Measurements from ENCODE around the gene SLC7A14. TPM values are rescaled to one million over a fixed set of nuclear protein-coding genes. Genes with fewer than 3 reads are reported as not detected.

Gene SLC7A14
- total and polyA plus RNA-seq, 2 of the 4 experiments (the other 2 are of a cell fraction), result 2.7 to 6.8 TPM

GRCh38 chr3:170606675-170607074 lies 20.8 kb upstream of the SLC7A14 start:
- H2BK15ac ChIP-seq (ENCODE audit: low read depth, low read length), result no peak overlapping the region
- H3K27ac ChIP-seq (ENCODE audit: insufficient read depth, low read length), result no peak overlapping the region
- in situ Hi-C loops (cut with MboI; ENCODE audit: low sequenced_read_pairs), result no loop called here
- no peak overlapping the region for H2AK9ac ChIP-seq (replicated peaks; ENCODE audit: low read depth, low read length, poor library complexity)
- no peak overlapping the region for H3K18ac ChIP-seq (ENCODE audit: low read depth, low read length)
- no peak overlapping the region for H3K4me3 ChIP-seq (ENCODE audit: insufficient read depth, low read depth, low read length)
- POLR2A ChIA-PET (ENCODE audit: unreplicated experiment), result no interaction called here
- no peaks in the 10 kb centered on the region for H3K9me1 ChIP-seq (ENCODE audit: insufficient read depth, low read length)
- no peak overlapping the region for H2AK5ac ChIP-seq (ENCODE audit: low read depth, low read length)
- intact Hi-C loops (cut with micrococcal nuclease), result loop anchor here (5.0 kb wide), 1 partner anchor 34 kb away; no protein-coding TSS in a partner anchor
- 0 out of 2 replicates have a peak, but pooled peaks cover 2% of the 10 kb centered on the region for H3K4me1 ChIP-seq (ENCODE audit: control insufficient read depth, insufficient read depth, low read length)
- H3K14ac ChIP-seq (replicated peaks; ENCODE audit: low read depth, low read length), result no peak overlapping the region
- CTCF ChIA-PET, result no interaction called here
- TF ChIP-seq, protein P1, sequence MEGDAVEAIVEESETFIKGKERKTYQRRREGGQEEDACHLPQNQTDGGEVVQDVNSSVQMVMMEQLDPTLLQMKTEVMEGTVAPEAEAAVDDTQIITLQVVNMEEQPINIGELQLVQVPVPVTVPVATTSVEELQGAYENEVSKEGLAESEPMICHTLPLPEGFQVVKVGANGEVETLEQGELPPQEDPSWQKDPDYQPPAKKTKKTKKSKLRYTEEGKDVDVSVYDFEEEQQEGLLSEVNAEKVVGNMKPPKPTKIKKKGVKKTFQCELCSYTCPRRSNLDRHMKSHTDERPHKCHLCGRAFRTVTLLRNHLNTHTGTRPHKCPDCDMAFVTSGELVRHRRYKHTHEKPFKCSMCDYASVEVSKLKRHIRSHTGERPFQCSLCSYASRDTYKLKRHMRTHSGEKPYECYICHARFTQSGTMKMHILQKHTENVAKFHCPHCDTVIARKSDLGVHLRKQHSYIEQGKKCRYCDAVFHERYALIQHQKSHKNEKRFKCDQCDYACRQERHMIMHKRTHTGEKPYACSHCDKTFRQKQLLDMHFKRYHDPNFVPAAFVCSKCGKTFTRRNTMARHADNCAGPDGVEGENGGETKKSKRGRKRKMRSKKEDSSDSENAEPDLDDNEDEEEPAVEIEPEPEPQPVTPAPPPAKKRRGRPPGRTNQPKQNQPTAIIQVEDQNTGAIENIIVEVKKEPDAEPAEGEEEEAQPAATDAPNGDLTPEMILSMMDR (conservative IDR thresholded peaks at IDR 0.05; ENCODE audit: low read depth, low read length), result no peak
- no peak for TF ChIP-seq CEBPB (IDR thresholded peaks at IDR 0.05; ENCODE audit: low read depth, low read length)
- no peak for TF ChIP-seq NFE2L2 (IDR thresholded peaks at IDR 0.05; ENCODE audit: low read depth, low read length)
- TF ChIP-seq RAD21 (IDR thresholded peaks at IDR 0.05; ENCODE audit: low read length), result no peak
- no peak for TF ChIP-seq MAFK (IDR thresholded peaks at IDR 0.05; ENCODE audit: low read depth, low read length)
- no peak for TF ChIP-seq POLR2A (IDR thresholded peaks at IDR 0.05; ENCODE audit: low read depth, low read length)
- no peak overlapping the region for H4K8ac ChIP-seq (ENCODE audit: low read depth in 2 of 2, low read length in 2 of 2)
- H3K4ac ChIP-seq (ENCODE audit: low read depth, low read length), result no peak overlapping the region
- no peak overlapping the region for H2AFZ ChIP-seq (replicated peaks; ENCODE audit: low read length, poor library complexity)
- no peaks in the 10 kb centered on the region for H4K20me1 ChIP-seq (ENCODE audit: insufficient read depth, low read length)
- no peak overlapping the region for H4K91ac ChIP-seq (ENCODE audit: insufficient read depth, low read depth, low read length)
- H2BK5ac ChIP-seq (ENCODE audit: low read depth, low read length, poor library complexity, severe bottlenecking), result no peak overlapping the region
- dilution Hi-C loops (cut with HindIII; ENCODE audit: low sequenced_read_pairs, unreplicated experiment), result no loop called here
- DNase-seq (peak; percentile 21), ATAC-seq (ENCODE audit: low read depth) (peak; percentile 32; the same call in 1 of the 2 replicates)
- no peak overlapping the region for H4K5ac ChIP-seq (ENCODE audit: low read depth, low read length)
- BruUV-seq (replicated peaks), result no TSS peak
- no peak overlapping the region for H2BK20ac ChIP-seq (ENCODE audit: low read depth, low read length)
- H3K56ac ChIP-seq (ENCODE audit: extremely low read depth, insufficient read depth, low read length), result no peak overlapping the region
- no peak overlapping the region for H3K4me2 ChIP-seq (ENCODE audit: low read depth, low read length)
- no peak overlapping the region for H3K23ac ChIP-seq (ENCODE audit: low read depth, low read length)
- no peaks in the 10 kb centered on the region for H3K27me3 ChIP-seq (ENCODE audit: control insufficient read depth, insufficient read depth, low read length)
- no CpG with 5 or more reads among the region's 3 CpGs for WGBS, 2 experiments (ENCODE audit: extremely low coverage in 2 of 2, insufficient read length in 1 of 2)
- H3K9me3 ChIP-seq (ENCODE audit: control insufficient read depth, insufficient read depth, low read length), result no peaks in the 10 kb centered on the region
- H2BK120ac ChIP-seq (ENCODE audit: low read depth, low read length), result no peak overlapping the region
- no peaks in the 10 kb centered on the region for H3K36me3 ChIP-seq (ENCODE audit: control insufficient read depth, insufficient read depth, low read length)
- no peak overlapping the region for H3K9ac ChIP-seq (ENCODE audit: low read depth, low read length)
- no peaks in the 10 kb centered on the region for H3K79me1 ChIP-seq (ENCODE audit: low read depth in 1 of 2, low read length in 2 of 2)

Measured in IMR-90 (cell line).